Fibroblast of peridontal ligament (primary cell): ENCODE measurements around the gene PRKAR1B.
A peak's percentile ranks its signal among the peaks of the same experiment; 100 is the strongest.

ENCODE experiments used
- DNase-seq: peaks from one replicate; pipeline ENCODE4 v3.0.0-alpha.2; 2010; ENCODE audit errors: extremely low read depth

PRKAR1B gene

GRCh38 chr7:739983-740942 lies 13.2 kb upstream of the PRKAR1B start:
- no peak for DNase-seq

- DNase-seq, result no peak
Observed at GRCh38 chr7:739455-739982, 12.4 kb upstream of the PRKAR1B start.

GRCh38 chr7:738723-739454 lies 11.8 kb upstream of the PRKAR1B start:
- no peak for DNase-seq

- DNase-seq, result no peak
Observed at GRCh38 chr7:738241-738640, 11.2 kb upstream of the PRKAR1B start.

- DNase-seq, result no peak
Observed at GRCh38 chr7:734808-735207, 7.7 kb upstream of the PRKAR1B start.

GRCh38 chr7:734214-734613 lies 7.1 kb upstream of the PRKAR1B start:
- DNase-seq, result no peak

- DNase-seq, result no peak
Observed at GRCh38 chr7:732556-732955, 5.5 kb upstream of the PRKAR1B start.

GRCh38 chr7:732094-732541 lies 5.0 kb upstream of the PRKAR1B start:
- no peak for DNase-seq

GRCh38 chr7:731440-732085 lies 4.5 kb upstream of the PRKAR1B start:
- DNase-seq, result no peak

GRCh38 chr7:730501-731439 lies 3.7 kb upstream of the PRKAR1B start:
- no peak for DNase-seq

- DNase-seq, result no peak
Observed at GRCh38 chr7:729140-730000, 2.3 kb upstream of the PRKAR1B start.

- DNase-seq, result no peak
Observed at GRCh38 chr7:728602-729001, 1.5 kb upstream of the PRKAR1B start.

- peak; percentile 17 for DNase-seq
Observed at GRCh38 chr7:727806-728460, 852 bp upstream of the PRKAR1B start.

- DNase-seq, result no peak
Observed at GRCh38 chr7:726854-727103, 302 bp downstream of the PRKAR1B start.

- DNase-seq, result peak; percentile 71
Observed at GRCh38 chr7:726084-726853, 812 bp downstream of the PRKAR1B start, which contains the start of gene DNAAF5. TSS of gene DNAAF5 (plus strand) at chr7:726699. CDS start at chr7:726721, 22 bp downstream.

GRCh38 chr7:725223-726005 lies 1.7 kb downstream of the PRKAR1B start:
- peak; percentile 45 for DNase-seq

- DNase-seq, result no peak
Observed at GRCh38 chr7:724298-724697, 2.8 kb downstream of the PRKAR1B start.

GRCh38 chr7:723541-723940 lies 3.5 kb downstream of the PRKAR1B start:
- no peak for DNase-seq
